Endothelial cell of umbilical vein (primary cell): ENCODE data around the gene ASB10. TPM values are rescaled to one million over a fixed set of nuclear protein-coding genes. Genes with fewer than 3 reads are reported as not detected.

Experiments
- BruUV-seq: library from RNA; stranded (reverse); fragments of 400-500 nt; replicated peaks from 2 replicates; lab custom pipeline; 2021; lab: Mats Ljungman, UMichigan
- CTCF ChIA-PET: fragments of 300-600, 350-600 bp; sonication (Branson Sonifier 250); formaldehyde crosslinking; loops from one replicate; lab custom pipeline; 2021; ENCODE audit warnings: antibody characterized with exemption, inconsistent platforms; lab: Charles Lee
- POLR2A ChIA-PET: fragments of 300-600, 350-600 bp; sonication (Branson Sonifier 250); formaldehyde crosslinking; loops from one replicate; lab custom pipeline; 2021; ENCODE audit warnings: antibody characterized with exemption, inconsistent platforms; lab: Charles Lee
- DNase-seq: peaks from one replicate; pipeline ENCODE4 v3.0.0-alpha.2; 2011; ENCODE audit warnings: low read depth, low spot score
- FAIRE-seq: peaks from 2 replicates; lab custom pipeline; 2011; peaks lifted over from hg19 to GRCh38; lab: Jason Lieb, UNC
- H2AFZ ChIP-seq: 2 replicates; pipeline ENCODE4 v1.6.0; 2012; ENCODE audit warnings: low read depth, low read length, control low read depth, inconsistent platforms
- H3K27ac ChIP-seq: 2 replicates; pipeline ENCODE4 v1.5.1; 2011; ENCODE audit warnings: low read depth, mild to moderate bottlenecking, control low read depth, low read length, moderate library complexity; ENCODE audit not compliant: insufficient read depth
- H3K27me3 ChIP-seq, 2 experiments: 2 replicates each; pipeline versions ENCODE4 v1.6.0 to v1.6.1; 2011; ENCODE audit warnings: low read length in 2 of 2, mixed read lengths in 1 of 2; ENCODE audit not compliant: control insufficient read depth in 2 of 2, insufficient read depth in 2 of 2
- H3K36me3 ChIP-seq, 2 experiments: 2 replicates in 1 of 2; 3 replicates in 1 of 2; pipeline ENCODE4 v1.5.1; 2011; ENCODE audit warnings: low read length in 2 of 2, mild to moderate bottlenecking in 1 of 2, moderate library complexity in 1 of 2; ENCODE audit not compliant: control insufficient read depth in 2 of 2, insufficient read depth in 2 of 2; ENCODE audit errors: extremely low read depth in 1 of 2
- H3K4me1 ChIP-seq: 3 replicates; pipeline ENCODE4 v1.5.1; 2011; ENCODE audit warnings: mild to moderate bottlenecking, low read length; ENCODE audit not compliant: control insufficient read depth, insufficient read depth; ENCODE audit errors: extremely low read depth
- H3K4me2 ChIP-seq: 2 replicates; pipeline ENCODE4 v1.6.1; 2011; ENCODE audit warnings: low read length, control low read depth, mixed read lengths; ENCODE audit not compliant: insufficient read depth
- H3K4me3 ChIP-seq, 3 experiments: fragments of 200-600 bp in 1 of 3; sonication (generic), shearing (Covaris generic) in 1 of 3; replicated peaks in 1 of 3; 2 replicates each; pipeline ENCODE4 v1.5.1; 2011 to 2016; ENCODE audit warnings: control low read depth in 3 of 3, low read length in 3 of 3, mild to moderate bottlenecking in 2 of 3, inconsistent platforms in 1 of 3, low read depth in 1 of 3, moderate library complexity in 1 of 3; ENCODE audit not compliant: insufficient read depth in 1 of 3
- H3K79me2 ChIP-seq: 2 replicates; pipeline ENCODE4 v1.6.0; 2012; ENCODE audit warnings: low read length, inconsistent platforms; ENCODE audit not compliant: control insufficient read depth, insufficient read depth
- H3K9ac ChIP-seq: replicated peaks from 2 replicates; pipeline ENCODE3; 2011; ENCODE audit warnings: low read length, control low read depth; ENCODE audit not compliant: insufficient read depth; ENCODE audit errors: extremely low read depth
- H3K9me1 ChIP-seq: replicated peaks from 3 replicates; pipeline ENCODE4 v1.6.0; 2011; ENCODE audit warnings: mild to moderate bottlenecking, low read length; ENCODE audit not compliant: control insufficient read depth, insufficient read depth; ENCODE audit errors: extremely low read depth
- H3K9me3 ChIP-seq: replicated peaks from 2 replicates; pipeline ENCODE4 v1.5.1; 2012; ENCODE audit warnings: low read length, inconsistent platforms; ENCODE audit not compliant: control insufficient read depth, insufficient read depth
- H4K20me1 ChIP-seq: replicated peaks from 2 replicates; pipeline ENCODE3; 2011; ENCODE audit warnings: mild to moderate bottlenecking, low read length; ENCODE audit not compliant: control insufficient read depth, insufficient read depth; ENCODE audit errors: extremely low read depth
- CTCF ChIP-seq, 2 donors: IDR thresholded peaks; 1 replicate in 1 of 2; 2 replicates in 1 of 2; pipeline ENCODE4 v1.5.1; 2011; ENCODE audit warnings: low read length in 2 of 2, mild to moderate bottlenecking in 2 of 2, moderate library complexity in 2 of 2, control low read depth in 1 of 2, inconsistent platforms in 1 of 2, low read depth in 1 of 2; ENCODE audit not compliant: insufficient read depth in 1 of 2; ENCODE audit errors: extremely low read depth in 1 of 2
- EZH2 ChIP-seq: IDR thresholded peaks from 2 replicates; pipeline ENCODE4 v1.6.1; 2012; ENCODE audit warnings: borderline replicate concordance, low read depth, mild to moderate bottlenecking, moderate library complexity, low read length, inconsistent platforms; ENCODE audit not compliant: severe bottlenecking
- FOS ChIP-seq: IDR thresholded peaks from 2 replicates; pipeline ENCODE4 v1.6.1; 2011; ENCODE audit warnings: mild to moderate bottlenecking, low read length, moderate library complexity, borderline replicate concordance; ENCODE audit not compliant: insufficient read depth
- GATA2 ChIP-seq: IDR thresholded peaks from 2 replicates; pipeline ENCODE4 v1.7.0; 2011; ENCODE audit warnings: low read depth, mild to moderate bottlenecking, moderate library complexity, mixed read lengths, low read length; ENCODE audit not compliant: insufficient read length, insufficient read depth
- JUN ChIP-seq: IDR thresholded peaks from 2 replicates; pipeline ENCODE4 v1.6.1; 2011; ENCODE audit warnings: borderline replicate concordance, low read depth; ENCODE audit not compliant: insufficient read length, insufficient read depth
- MAX ChIP-seq: IDR thresholded peaks from 2 replicates; pipeline ENCODE4 v1.6.1; 2011; ENCODE audit not compliant: insufficient read depth, insufficient read length
- MYC ChIP-seq: IDR thresholded peaks from one replicate; pipeline ENCODE4 v1.6.1; 2011; ENCODE audit warnings: mild to moderate bottlenecking, low read depth, low read length
- POLR2A ChIP-seq: IDR thresholded peaks from 2 replicates; pipeline ENCODE4 v1.6.1; 2012; ENCODE audit warnings: low read depth, mild to moderate bottlenecking, control low read depth, low read length
- POLR2AphosphoS5 ChIP-seq: IDR thresholded peaks from 2 replicates; pipeline ENCODE4 v1.6.1; 2012; ENCODE audit warnings: low read depth, mild to moderate bottlenecking, control low read depth, low read length, moderate library complexity; ENCODE audit not compliant: insufficient read depth
- dilution Hi-C: fragments of 300-500 bp; cut with MboI; formaldehyde crosslinking; loops from one replicate; pipeline ENCODE4 v1.15.0; 2019; ENCODE audit warnings: low sequenced_read_pairs; ENCODE audit not compliant: extremely low pct_ligation_motif_present
- intact Hi-C: fragments of 100-400 bp; cut with micrococcal nuclease; formaldehyde crosslinking; loops from one replicate; pipeline ENCODE4 v1.10.0; 2022
- polyA plus RNA-seq, 4 experiments: library from polyadenylated mRNA; depleted of rRNA in 3 of 4; stranded (reverse) in 3 of 4; unstranded in 1 of 4; fragments of >200 nt; gene quantifications; 2 replicates each; pipeline versions ENCODE4 v1.2.1 to v1.2.3, GENCODE V29; 2011 to 2012; ENCODE audit warnings: missing spikeins in 1 of 4
- total RNA-seq: library from RNA; stranded (reverse); gene quantifications from 2 replicates; pipeline ENCODE4 v1.2.3, GENCODE V29; 2021

The ASB10 gene
- total and polyA plus RNA-seq, 2 donors (not counting 3 experiments of a cell fraction or from before 2014, with no cell fraction given) = not detected

- no peak for FAIRE-seq
- Histone ChIP-seq H3K4me3 (no peak overlapping the region), H3K27me3 (peaks cover 20 to 56% of the 10 kb centered on the region in 2 experiments), H3K4me2 (no peak overlapping the region), H3K36me3 (no peaks in the 10 kb centered on the region), H2AFZ (no peak overlapping the region), H4K20me1 (no peaks in the 10 kb centered on the region), H3K27ac (no peak overlapping the region), H3K9me1 (no peaks in the 10 kb centered on the region), H3K9ac (no peak overlapping the region), H3K79me2 (no peaks in the 10 kb centered on the region), H3K9me3 (no peaks in the 10 kb centered on the region), H3K4me1 (peaks cover 4% of the 10 kb centered on the region)
- CTCF ChIA-PET = no interaction called here
- POLR2A ChIA-PET = interaction anchor here (0.7 kb wide), 1 partner anchor 13 kb away, joined by 3 read pairs; no protein-coding TSS in a partner anchor
- DNase-seq = no peak
- TF ChIP-seq POLR2AphosphoS5 (no peak), CTCF (IDR thresholded peaks at IDR 0.05; ENCODE audit: extremely low read depth in 1 of 2, insufficient read depth in 1 of 2, low read depth in 1 of 2, low read length in 2 of 2) (peak in 1 of 2 donors; percentile 15)
- no TSS peak for BruUV-seq
- dilution Hi-C loops = no loop called here
- intact Hi-C loops = no loop called here
Observed at GRCh38 chr7:151152643-151153513, 34.2 kb downstream of the ASB10 start.

GRCh38 chr7:151150388-151150787, 36.7 kb downstream of the ASB10 start:
- DNase-seq (no peak), FAIRE-seq (no peak)
- Histone ChIP-seq H3K27ac (no peak overlapping the region), H3K79me2 (no peaks in the 10 kb centered on the region), H3K9me3 (no peaks in the 10 kb centered on the region), H4K20me1 (no peaks in the 10 kb centered on the region), H3K4me2 (no peak overlapping the region), H3K9ac (no peak overlapping the region), H3K36me3 (no peaks in the 10 kb centered on the region), H2AFZ (no peak overlapping the region), H3K4me3 (no peak overlapping the region), H3K27me3 (peaks cover 18 to 49% of the 10 kb centered on the region in 2 experiments), H3K9me1 (no peaks in the 10 kb centered on the region), H3K4me1 (no peaks in the 10 kb centered on the region)
- POLR2A ChIA-PET = no interaction called here
- intact Hi-C loops = no loop called here
- CTCF ChIA-PET = interaction anchor here (1.2 kb wide), 1 partner anchor 132 kb away, joined by 3 read pairs; no protein-coding TSS in a partner anchor
- BruUV-seq = no TSS peak
- dilution Hi-C loops = no loop called here
- no peak for TF ChIP-seq EZH2
- no peak for TF ChIP-seq FOS
- TF ChIP-seq MYC = no peak
- TF ChIP-seq POLR2AphosphoS5 = no peak
- TF ChIP-seq MAX = no peak
- no peak for TF ChIP-seq POLR2A
- no peak for TF ChIP-seq JUN
- TF ChIP-seq GATA2 = no peak
- TF ChIP-seq CTCF (IDR thresholded peaks at IDR 0.05; ENCODE audit: extremely low read depth in 1 of 2, insufficient read depth in 1 of 2, low read depth in 1 of 2, low read length in 2 of 2) = no peak
